Stimulated activated CD8-positive, alpha-beta memory T cell treated with anti-CD3 and anti-CD28 coated beads, Interleukin-4, amount 100 ng/mL, for 24 hours (primary cell): ENCODE results near the gene SETD2.
"Not testable (repeated sequence)": the region's sequence is repeated elsewhere in the genome, so short reads cannot be mapped to it uniquely, and the experiment has no call there.

Experiments
- DNase-seq: peaks from one replicate; pipeline ENCODE4 v3.0.0-alpha.2; 2020; ENCODE audit warnings: low read depth

Gene SETD2

DNA sequence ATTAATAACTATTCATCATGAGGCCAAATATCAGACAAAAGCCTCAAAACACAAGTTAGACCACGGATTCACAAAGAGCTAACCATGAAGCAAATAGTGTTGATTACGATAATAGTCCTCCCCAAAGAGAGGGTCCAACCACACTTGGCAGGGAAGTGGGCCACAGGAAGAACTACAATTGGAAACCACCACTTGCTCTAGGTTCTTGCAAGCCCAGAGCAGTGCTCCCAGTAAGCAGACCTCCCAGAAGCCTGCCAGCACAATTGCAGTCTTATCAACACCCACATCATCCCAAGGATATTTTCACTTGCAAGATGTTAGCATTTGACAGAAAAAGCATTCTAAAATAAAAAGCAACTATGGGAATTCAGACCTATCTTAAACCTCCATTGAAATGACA is 11.3 kb downstream of the SETD2 start:
- DNase-seq, result no peak

DNA sequence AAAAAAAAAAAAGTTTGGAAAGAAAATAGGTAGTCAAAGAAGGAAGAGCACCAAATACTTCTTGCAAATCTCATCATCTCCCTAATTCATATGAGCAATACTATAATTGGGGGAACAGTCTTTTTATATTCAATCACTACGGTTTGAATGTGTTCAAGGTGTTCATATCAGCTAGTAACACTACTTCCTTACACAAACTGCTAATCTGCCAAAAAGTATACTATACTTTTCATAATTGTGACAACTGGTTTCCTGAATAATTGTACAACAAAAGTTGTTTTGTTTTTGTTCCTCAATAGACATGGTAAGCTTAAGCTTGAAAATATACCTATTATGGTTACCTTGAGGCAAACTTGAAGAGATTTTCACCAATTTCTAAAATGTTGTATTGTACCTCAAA is 12.1 kb downstream of the SETD2 start:
- no peak for DNase-seq

DNA sequence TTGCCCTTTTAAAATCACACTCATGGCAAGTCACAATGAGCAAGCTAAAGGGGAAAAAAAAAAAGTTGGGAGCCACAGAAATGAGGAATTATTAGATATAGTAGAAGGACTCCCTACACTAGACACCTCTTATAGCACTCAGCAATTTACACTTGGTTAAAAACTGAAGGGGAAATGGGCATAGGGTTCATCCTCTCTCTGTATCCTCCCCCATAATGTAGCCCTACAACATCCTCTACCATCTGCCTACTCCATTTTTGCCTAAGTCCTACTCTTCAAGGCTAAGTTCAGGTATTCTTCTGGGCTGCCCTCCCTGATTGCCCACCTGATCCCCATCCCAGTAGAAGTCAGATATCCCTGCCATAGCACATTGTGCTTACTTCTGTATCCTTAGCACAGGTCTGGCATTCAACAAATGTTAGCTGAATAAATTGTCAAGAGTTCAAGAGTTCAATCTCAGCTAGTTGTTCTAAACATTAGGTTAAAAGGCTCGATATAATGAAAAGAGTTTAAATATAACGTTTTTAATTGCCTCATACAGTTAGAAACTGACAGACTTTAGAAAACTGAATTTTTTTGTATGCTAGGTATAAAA is 14.5 kb downstream of the SETD2 start:
- no peak for DNase-seq

DNA sequence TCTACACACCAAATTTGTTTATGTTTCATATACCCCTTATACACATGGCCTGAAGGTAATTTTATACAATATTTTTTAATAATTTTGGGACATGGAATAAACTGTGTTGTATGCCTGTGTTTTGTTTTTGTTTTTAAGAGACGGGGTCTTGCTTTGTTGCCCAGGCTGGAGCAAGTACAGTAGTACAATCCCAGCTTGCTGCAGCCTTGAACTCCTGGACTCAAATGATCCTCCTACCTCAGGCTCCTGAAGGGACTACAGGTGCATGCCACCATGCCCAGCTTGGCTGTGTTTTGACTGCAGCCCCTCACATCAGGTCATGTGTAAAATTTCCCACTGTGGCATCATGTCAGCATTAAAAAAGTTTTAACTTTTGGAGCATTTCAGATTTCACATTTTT is 18.6 kb downstream of the SETD2 start:
- DNase-seq, result no peak

DNA sequence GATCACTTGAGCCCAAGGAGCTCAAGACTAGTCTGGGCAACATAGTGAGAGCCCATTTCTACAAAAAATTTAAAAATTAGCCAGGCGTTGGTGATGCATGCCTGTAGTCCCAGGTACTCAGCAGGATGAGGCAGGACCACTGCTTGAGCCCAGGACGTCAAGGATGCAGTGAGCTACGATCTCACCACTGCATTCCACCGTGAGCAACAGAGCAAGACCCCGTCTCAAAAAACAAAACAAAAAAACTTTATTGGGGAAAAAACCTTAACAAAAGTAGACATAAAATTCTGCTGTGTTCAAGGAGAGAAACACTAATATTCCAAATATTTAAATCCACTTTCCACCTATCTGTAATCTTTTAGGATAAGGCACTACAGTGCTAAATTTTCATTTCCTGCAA is 20.8 kb downstream of the SETD2 start:
- no peak for DNase-seq

DNA sequence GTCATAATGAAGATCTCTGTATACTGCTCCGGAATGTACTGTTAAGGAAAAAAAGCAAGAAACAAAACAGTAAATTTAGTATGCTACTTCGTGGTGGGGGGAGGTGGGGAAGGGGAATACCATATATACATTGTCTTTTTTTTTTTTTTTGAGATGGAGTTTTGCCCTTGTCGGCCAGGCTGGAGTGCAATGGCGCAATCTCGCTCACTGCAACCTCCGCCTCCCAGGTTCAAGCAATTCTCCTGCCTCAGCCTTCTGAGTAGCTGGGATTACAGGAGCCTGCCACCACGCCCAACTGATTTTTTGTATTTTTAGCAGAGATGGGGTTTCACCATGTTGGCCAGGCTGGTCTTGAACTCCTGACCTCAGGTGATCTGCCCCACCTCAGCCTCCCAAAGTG is 21.4 kb downstream of the SETD2 start:
- DNase-seq, result not testable (repeated sequence)

DNA sequence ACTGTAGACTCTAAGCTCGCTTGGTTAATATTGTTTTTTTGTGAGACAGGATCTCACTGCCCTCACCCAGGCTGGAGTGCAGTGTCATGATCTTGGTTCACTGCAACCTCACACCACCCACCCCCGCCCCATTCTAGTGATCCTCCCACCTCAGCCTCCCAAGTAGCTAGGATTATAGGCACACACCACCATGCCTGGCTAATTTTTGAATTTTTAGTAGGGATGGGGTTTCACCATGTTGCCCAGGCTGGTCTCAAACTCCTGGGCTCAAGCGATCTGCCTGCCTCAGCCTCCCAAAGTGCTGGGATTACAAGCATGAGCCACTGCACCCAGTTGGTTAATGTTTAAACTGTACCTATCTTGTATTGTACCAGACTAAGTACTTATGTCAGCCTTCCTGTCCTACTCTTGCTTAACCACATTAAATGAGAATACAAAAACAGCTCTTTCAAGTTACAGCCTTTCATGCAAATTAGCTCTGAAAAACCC is 22.9 kb downstream of the SETD2 start:
- DNase-seq, result not testable (repeated sequence)

DNA sequence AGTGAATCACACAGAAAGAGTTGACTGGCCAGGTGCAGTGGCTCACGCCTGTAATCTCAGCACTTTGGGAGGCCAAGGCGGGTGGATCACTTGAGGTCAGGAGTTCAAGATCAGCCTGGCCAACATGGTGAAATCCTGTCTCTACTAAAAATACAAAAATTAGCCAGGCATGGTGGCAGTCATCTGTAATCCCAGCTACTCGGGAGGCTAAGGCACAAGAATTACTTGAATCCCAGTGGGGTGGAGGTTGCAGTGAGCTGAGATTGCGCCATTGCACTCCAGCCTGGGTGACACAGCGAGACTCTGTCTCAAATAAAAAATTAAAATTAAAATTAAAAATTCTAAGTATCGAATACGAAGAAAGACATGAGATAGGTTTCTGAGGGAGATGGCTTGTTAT is 23.4 kb downstream of the SETD2 start:
- DNase-seq, result not testable (repeated sequence)

DNA sequence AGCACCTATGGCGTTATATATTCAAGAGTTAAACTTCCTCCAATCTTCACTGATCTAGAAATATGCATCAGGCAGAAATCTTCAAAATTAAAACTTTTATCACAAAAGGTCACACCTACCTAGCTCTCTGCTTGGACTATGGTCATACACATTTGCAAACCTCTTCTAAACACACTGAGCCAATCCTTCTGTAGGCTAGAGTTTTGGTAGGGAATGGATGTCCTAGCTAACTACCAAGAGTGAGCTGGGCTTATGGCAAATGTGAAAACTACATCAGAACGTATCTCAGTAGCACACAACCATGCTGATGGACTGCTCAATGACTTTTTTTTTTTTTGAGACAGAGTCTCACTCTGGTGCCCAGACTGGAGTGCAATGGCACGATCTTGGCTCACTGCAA is 29.6 kb downstream of the SETD2 start:
- no peak for DNase-seq

DNA sequence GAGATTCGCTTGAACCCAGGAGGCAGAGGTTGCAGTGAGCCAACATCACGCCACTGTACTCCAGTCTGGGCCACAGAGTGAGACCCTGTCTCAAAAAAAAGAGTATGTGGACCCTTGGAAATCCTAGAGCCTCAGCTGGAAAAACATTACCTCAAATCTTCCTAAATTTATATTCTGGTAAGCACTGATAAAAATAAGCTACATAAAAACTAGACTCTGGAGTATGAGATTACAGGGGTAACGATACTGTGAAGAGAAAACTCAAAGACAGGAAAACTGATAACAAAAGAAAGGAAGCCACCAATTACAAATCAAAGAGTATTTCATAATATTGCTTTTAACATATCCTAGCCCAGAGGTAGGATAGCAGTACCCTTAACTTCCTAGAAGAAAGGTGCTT is 30.3 kb downstream of the SETD2 start:
- DNase-seq, result no peak

DNA sequence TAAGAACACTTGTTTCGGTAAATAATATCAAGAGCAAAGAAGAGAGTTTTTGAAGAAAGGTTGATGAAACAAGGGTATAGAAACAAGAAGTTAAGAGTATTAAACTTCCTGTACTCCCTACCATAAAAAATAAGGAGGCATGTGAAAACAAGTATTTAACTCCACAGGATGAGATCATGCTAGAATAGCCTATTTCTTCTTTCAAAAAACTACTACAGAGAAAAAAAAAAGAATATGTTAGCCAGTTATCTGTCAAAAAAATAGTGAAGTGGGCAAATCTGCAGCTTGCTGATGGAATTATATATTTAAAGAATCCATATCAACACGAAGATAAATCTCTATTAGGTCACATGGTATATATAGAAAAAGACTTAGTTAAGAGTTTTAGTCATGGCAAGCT is 33.4 kb downstream of the SETD2 start:
- no peak for DNase-seq

DNA sequence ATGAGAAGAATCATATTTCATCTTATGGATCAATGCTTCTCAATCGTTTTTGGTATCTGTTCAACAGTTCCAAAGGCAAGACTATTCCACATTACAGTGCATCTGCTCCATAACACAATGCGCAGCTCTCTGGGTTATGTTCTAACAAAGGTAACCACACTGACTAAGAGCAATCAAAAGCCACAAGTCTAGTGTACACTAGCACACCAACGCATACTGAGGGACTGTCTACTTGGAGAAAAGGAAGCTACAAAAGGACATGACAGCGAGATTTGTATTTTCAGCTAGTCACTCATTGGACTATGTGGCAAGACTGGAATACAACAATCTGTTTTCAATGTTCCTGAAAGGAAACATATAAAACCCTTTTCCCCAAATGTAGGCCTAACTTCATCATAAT is 35.8 kb downstream of the SETD2 start:
- no peak for DNase-seq

DNA sequence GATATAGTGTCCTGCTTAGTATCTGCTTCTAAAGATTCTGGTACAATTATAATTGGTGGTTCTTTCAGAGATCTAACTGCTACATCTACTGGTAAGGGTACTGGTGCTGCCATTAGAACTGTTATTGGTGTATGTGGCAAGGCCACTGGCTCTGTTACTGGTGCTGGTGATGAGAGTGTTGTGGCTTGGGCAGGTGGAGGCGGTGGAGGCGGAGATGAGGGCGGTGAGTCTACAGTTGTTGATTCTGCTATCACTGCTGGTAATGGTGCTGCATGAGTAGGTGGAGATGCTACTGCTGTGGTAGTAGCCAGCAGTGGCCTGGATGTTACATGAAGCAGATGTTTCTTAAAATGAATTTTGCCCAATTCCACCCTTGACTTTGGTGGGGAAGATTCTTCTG is 40.1 kb downstream of the SETD2 start:
- DNase-seq, result no peak

DNA sequence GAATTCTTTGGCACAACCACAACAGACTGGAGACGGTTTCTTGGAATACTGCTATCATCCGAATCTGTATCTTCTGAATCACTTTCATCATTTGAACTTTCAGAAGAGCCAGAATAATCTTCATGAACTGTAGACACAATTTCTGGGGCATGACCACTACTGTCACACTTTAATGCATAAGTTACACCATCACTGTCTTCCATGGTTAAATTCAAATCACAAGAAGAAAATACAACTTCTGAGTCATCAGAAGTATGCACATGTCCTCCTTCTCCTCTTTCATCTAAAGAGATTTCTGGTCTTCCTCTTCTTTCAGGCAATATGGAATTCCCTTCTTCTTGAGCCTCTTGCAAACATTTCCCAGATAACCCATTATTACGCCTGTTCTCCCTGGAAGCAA is 42.5 kb downstream of the SETD2 start:
- DNase-seq, result no peak

DNA sequence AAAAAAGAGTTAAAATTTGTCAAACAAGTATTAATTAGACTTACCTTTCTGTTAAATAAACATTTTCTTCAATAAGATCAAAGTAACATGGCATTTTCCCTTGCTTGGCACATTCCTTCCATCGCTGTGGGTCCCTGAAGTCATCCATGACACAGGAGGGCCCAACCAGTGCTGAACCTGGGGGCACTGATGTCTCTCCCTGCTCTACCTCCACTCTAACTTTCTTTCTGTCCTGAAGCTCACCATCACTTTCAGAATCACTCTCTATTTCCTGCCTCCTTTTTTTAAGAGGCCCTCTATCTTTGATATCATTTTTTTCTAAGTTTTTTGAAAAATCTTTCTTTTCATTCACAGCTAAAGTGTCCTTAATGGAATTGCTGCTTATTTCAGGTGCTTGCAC is 43.8 kb downstream of the SETD2 start:
- DNase-seq, result no peak

DNA sequence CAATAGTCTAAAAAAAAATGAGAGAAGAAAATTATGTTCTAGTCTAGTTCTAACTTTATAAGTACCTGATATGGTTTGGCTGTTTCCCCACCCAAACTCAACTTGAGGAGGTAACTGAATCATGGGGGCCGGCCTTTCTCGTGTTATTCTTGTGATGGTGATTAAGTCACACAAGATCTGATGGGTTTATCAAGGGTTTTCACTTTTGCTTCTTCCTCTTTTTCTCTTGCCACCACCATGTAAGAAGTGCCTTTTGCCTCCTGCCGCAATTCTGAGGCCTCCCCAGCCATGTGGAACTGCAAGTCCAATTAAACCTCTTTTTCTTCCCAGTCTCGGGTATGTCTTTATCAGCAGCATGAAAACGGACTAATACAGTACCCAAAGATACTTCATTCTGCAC is 44.5 kb downstream of the SETD2 start:
- DNase-seq, result not testable (repeated sequence)

DNA sequence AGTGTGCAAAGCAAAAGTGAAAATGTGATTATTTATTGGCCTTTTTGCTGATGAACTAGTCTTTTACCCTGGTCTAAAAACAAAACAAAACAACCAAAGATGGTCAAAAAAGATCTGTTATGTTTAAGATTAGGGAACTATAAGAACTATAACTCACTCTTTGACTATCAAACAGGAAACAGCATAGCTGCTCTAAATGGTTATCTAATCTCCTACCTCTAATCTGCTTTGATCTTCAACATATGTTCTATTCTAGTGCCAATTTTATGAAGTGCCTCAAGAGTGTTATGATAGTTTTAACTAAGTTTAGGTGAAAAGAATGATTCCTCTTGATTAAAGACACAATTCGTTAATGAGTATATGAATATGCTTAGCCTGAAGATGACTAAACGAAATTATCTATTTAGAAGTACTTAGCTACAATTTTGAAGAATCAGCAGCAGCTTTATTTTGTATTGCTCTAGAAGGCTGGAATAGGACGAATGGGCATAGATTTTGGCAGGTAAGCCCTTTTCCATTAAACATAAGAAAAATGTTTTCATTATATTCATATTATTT is 46.0 kb downstream of the SETD2 start:
- no peak for DNase-seq

DNA sequence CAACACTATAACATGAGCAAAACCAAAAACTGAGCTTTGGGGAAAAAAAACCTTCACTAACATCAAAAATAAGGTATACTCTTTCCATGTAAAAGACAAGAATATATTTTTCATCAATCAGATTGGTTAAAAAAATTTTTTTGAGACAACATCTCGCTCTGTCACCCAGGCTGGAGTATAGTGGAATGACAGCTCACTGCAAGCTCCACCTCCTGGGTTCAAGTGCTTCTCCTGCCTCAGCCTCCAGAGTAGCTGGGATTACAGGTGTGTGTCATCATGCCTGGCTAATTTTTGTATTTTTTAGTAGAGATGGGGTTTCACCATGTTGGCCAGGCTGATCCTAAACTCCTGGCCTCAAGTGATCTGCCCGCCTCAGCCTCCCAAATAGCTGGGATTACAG is 48.4 kb downstream of the SETD2 start:
- not testable (repeated sequence) for DNase-seq

DNA sequence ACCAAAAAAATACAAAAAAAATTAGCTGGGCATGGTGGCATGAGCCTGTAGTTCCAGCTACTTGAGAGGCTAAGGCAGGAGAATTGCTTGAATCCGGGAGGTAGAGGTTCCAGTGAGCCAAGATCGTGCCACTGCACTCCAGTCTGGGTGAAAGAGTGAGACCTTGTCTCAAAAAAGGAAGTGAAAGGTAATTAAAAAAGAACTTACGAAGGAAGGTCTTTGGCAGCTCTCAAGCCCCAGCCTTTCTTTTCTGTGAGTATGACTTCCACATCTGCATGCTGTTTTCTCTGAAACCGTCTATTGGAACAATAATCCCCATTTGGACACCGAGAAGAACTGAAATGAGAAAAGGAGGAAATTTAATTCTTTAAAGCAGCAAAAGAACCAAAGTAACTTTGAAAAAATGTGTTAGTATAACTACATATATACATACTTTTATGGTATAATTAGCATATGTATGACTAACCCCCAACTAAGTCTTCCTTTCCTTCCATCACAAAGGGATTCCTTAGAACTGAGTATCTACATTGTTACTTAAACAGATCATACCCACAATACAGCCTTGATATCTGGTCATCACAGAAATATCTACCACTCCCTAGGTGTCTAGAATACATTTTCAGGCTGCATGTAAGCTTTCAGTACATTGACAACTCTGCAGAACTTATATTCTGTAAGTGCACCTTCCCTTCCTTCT is 50.1 kb downstream of the SETD2 start:
- no peak for DNase-seq

DNA sequence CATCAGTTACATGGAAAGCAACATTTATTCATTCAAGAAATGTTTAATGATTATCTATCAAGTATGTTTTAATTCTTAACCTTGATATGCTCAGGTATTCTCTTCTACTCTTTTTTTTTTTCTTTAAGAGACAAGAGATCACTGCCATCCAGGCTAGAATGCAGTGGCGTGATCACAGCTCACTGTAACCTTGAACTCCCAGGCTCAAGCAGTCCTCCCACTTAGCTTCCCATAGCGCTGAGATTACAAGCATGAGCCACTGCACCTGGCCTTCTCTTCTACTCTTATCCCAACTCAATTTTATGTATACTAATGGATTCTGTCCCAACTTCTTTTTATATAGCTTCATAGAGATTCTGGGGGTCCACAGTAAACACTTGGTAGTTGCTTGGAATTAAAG is 50.9 kb downstream of the SETD2 start:
- no peak for DNase-seq

DNA sequence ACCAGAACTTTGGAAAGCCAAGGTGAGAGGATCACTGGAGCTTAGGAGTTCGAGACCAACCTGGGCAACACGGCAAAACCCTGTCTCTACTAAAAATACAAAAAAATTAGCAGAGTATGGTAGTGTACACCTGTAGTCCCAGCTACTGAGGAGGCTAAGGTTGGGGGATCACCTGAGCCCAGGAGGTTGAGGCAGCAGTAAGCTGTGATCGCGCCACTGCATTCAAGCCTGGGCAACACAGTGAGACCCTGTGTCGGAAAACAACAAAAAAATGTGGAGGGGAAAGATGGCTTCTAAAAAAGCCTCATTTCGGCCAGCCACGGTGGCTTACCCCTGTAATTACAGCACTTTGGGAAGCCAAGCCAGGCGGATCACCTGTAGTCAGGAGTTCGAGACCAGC is 54.5 kb downstream of the SETD2 start:
- no peak for DNase-seq

DNA sequence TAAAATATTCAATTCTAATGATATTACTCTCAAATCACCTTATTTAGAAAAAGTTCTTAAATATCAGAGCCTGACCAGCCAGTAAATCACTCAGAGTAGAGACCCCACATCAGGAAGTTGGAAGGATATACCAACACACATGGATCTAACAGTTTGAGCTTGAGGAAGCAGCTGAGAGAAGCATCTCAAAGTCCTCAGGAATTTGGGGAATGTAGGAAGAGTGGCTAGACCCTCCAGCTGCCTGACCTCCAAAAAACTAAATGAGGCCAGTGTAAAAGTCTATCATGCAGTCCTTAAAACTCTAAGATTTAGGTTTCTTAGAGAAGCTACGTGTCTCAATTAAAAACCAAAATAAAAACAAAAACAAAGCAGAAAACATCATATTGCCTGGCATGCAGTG is 55.4 kb downstream of the SETD2 start:
- DNase-seq, result no peak

DNA sequence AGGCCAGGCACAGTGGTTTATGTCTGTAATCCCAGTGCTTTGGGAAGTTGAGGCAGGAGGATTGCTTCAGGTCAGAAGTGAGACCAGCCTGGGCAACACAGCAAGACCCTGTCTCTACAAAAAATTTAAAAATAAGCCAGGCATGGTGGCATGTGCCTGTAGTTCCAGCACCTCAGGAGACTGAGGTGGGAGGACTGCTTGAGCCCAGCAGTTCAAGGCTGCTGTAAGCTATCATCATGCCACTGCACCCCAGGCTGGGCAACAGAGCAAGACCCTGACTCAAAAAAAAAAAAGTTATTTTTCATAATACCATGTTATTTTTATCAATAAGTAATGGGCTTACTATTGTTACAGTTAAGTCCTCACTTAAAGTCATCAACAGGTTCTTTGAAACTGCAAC is 59.7 kb downstream of the SETD2 start:
- no peak for DNase-seq

DNA sequence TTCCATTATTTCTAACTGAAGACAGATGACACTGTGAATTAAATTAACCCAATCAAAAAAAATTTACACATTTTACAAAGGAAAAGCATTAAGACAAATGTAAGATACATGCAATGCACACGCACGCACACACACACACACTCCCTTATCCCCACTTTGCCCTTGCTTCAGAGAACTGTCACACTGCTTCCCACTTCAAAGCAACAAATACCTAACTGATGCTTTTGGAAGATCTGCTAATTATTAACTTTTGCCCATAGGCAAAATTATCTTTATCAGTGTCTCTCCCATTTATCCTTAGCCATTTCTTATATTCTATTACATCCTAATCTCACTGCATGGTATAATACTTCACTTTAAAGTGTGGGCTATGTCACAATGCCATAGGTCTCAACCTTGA is 60.3 kb downstream of the SETD2 start:
- no peak for DNase-seq
